HepG2 (cell line): ENCODE results near the gene STK10. TPM values are rescaled to one million over a fixed set of nuclear protein-coding genes. Genes with fewer than 3 reads are reported as not detected.

Experiments
- ATAD3A ChIP-seq: sonication (generic); formaldehyde crosslinking; IDR thresholded peaks from 2 replicates; pipeline ENCODE4 v1.4.0; 2020; ENCODE audit warnings: missing genetic modification reagents
- ATRX ChIP-seq: sonication (generic); formaldehyde crosslinking; IDR thresholded peaks from 2 replicates; pipeline ENCODE4 v1.4.0; 2020; ENCODE audit warnings: missing genetic modification reagents, borderline replicate concordance
- BCL3 ChIP-seq: sonication (generic); formaldehyde crosslinking; IDR thresholded peaks from 2 replicates; pipeline ENCODE4 v1.5.1; 2020; ENCODE audit warnings: mild to moderate bottlenecking, missing genetic modification reagents, moderate library complexity
- MLXIP ChIP-seq: sonication (generic); formaldehyde crosslinking; IDR thresholded peaks from 2 replicates; pipeline ENCODE4 v1.9.0; 2021; ENCODE audit warnings: missing genetic modification reagents, borderline replicate concordance
- NFAT5 ChIP-seq: sonication (generic); formaldehyde crosslinking; IDR thresholded peaks from 2 replicates; pipeline ENCODE4 v1.4.0; 2020; ENCODE audit warnings: missing genetic modification reagents
- SP1 ChIP-seq, 2 experiments: fragments of 450-650 bp in 1 of 2; sonication (generic) in 1 of 2; formaldehyde crosslinking in 1 of 2; IDR thresholded peaks; 2 replicates each; pipeline versions ENCODE4 v1.4.0 to v1.6.1; 2016 to 2020; ENCODE audit warnings: missing genetic modification reagents in 1 of 2
- TSC22D2 ChIP-seq: sonication (generic); formaldehyde crosslinking; IDR thresholded peaks from 2 replicates; pipeline ENCODE4 v1.5.1; 2020; ENCODE audit warnings: missing genetic modification reagents, mild to moderate bottlenecking, borderline replicate concordance
- ZFX ChIP-seq: sonication (generic); formaldehyde crosslinking; IDR thresholded peaks from 2 replicates; pipeline ENCODE4 v1.4.0; 2020; ENCODE audit warnings: mild to moderate bottlenecking, low read depth, missing genetic modification reagents, moderate library complexity
- ZNF18 ChIP-seq: sonication (generic); formaldehyde crosslinking; IDR thresholded peaks from 2 replicates; pipeline ENCODE4 v1.8.0; 2022; ENCODE audit warnings: mild to moderate bottlenecking, missing genetic modification reagents; ENCODE audit not compliant: insufficient replicate concordance
- ZNF281 ChIP-seq: sonication (generic); formaldehyde crosslinking; IDR thresholded peaks from 2 replicates; pipeline ENCODE4 v1.4.0; 2020; ENCODE audit warnings: missing genetic modification reagents, borderline replicate concordance
- ZNF691 ChIP-seq: sonication (generic); formaldehyde crosslinking; IDR thresholded peaks from 2 replicates; pipeline ENCODE4 v1.4.0; 2020; ENCODE audit warnings: missing genetic modification reagents, low read depth, mild to moderate bottlenecking, borderline replicate concordance
- ZNF7 ChIP-seq: IDR thresholded peaks from 2 replicates; pipeline ENCODE4 v1.6.1; 2016; ENCODE audit warnings: missing biosample characterization, missing genetic modification reagents
- polyA plus RNA-seq, 8 experiments: library from polyadenylated mRNA; depleted of rRNA in 3 of 8; stranded (reverse) in 7 of 8; unstranded in 1 of 8; fragments of >200 nt; fragmentation: Illumina TruSeq in 4 of 8; extraction: Trizol in 4 of 8; gene quantifications; 2 replicates each; pipeline versions ENCODE4 v1.2.1 to v1.2.3, GENCODE V29; 2011 to 2016; ENCODE audit warnings: low read depth in 4 of 8, missing spikeins in 1 of 8, mixed read lengths in 1 of 8; ENCODE audit not compliant: insufficient read depth in 1 of 8
- total RNA-seq, 5 experiments: library from RNA; depleted of rRNA; stranded (reverse); fragments of >200 nt; fragmentation: Illumina TruSeq; extraction: Trizol; gene quantifications; 2 replicates each; pipeline ENCODE4 v1.2.3, GENCODE V29; 2016; ENCODE audit warnings: low read depth in 1 of 5

Gene STK10
- total and polyA plus RNA-seq, 2 of the 13 experiments (the other 11 are each of a cell fraction or from before 2014, with no cell fraction given) = 7.0 to 7.2 TPM

- no peak for TF ChIP-seq MLXIP
- TF ChIP-seq ZNF281 (CRISPR knock-in tag) = no peak
- no peak for TF ChIP-seq ATRX (CRISPR knock-in tag)
- no peak for TF ChIP-seq NFAT5
- no peak for TF ChIP-seq ZNF7
- no peak for TF ChIP-seq TSC22D2 (CRISPR knock-in tag)
- no peak for TF ChIP-seq ZFX (CRISPR knock-in tag)
- TF ChIP-seq ZNF18 = no peak
- no peak for TF ChIP-seq ATAD3A
- TF ChIP-seq SP1 (IDR thresholded peaks at IDR 0.05) = no peak
- TF ChIP-seq SP1 (CRISPR knock-in tag; IDR thresholded peaks at IDR 0.05) = no peak
- TF ChIP-seq ZNF691 (CRISPR knock-in tag) = no peak
- no peak for TF ChIP-seq BCL3 (CRISPR knock-in tag)
These were observed 10.8 kb downstream of the STK10 start (continued) for GRCh38 chr5:172177176-172177575.
